ENCODE measurements around the gene MGAT5.
"Not testable (repeated sequence)": the region's sequence is repeated elsewhere in the genome, so short reads cannot be mapped to it uniquely, and the experiment has no call there.

Gene MGAT5

DNA sequence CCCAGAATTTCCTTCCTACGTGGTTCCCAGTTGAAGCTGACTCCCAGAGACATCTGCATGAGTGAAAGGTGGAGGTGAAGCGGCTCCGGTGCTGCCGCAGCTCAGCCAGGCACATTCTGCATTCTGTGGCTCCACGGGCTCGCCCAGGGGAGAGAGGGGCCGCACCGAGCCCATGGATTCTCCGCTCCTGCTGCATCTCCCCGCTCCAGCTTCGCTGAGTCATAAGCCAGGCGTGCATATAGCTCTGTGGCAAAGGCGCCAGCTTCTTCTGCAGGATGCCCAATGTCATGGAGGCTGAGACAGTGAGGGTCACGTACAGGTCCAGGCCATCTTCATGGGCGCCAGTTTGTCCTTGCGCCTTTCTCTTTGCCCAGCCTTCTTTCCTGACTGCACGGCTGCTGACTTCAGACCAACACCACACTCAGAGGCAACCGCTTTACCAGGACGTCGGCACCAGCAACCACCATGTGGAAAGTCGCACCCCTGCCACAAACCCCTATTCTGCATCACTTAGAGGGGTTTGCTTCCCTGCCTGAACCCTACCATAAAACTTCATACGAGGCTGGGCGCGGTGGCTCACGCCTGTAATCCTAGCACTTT, 215.7 kb downstream of the MGAT5 start:
- H3K27me3 ChIP-seq (ENCODE audit: control insufficient read depth, insufficient read depth, low read length): no peaks in the 10 kb centered on the region
- DNase-seq (ENCODE audit: low read depth, low spot score): no peak
- H3K27ac ChIP-seq (ENCODE audit: low read length): no peak overlapping the region
- no CpG with 5 or more reads among the region's 25 CpGs for WGBS (ENCODE audit: insufficient coverage, insufficient read length)
- no peaks in the 10 kb centered on the region for H3K4me1 ChIP-seq (ENCODE audit: control insufficient read depth, insufficient read depth, low read length)
- H3K4me3 ChIP-seq (ENCODE audit: low read length): no peak overlapping the region
- no peaks in the 10 kb centered on the region for H3K9me3 ChIP-seq (ENCODE audit: control insufficient read depth, insufficient read depth, low read length)
- H3K36me3 ChIP-seq (ENCODE audit: control insufficient read depth, insufficient read depth, low read length): no peaks in the 10 kb centered on the region

DNA sequence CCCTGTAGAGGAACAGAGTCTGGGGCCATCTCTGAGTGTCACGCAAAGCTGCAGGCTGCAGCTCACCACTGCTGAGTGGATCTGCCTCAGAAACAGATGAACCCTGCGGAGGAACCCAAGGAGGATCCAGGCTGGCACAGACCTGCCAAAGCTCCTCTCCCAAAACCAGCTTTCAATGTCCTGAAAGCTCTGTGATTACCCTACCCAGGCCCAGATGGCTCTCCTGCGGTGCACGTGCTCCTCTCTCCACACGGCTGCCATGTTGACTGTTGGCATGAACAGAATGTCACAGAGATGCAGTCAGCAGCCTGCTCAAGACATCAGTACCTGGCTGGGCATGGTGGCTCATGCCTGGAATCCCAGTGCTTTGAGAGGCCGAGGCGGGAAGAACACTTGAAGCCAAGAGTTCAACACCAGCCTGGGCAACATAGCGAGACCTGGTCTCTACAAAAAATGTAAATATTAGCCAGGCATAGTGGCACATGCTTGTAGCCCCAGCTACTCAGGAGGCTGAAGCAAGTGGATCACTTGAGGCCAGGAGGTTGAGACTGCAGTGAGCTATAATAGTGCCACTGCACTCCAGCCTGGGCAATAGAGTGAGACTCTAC, 216.8 kb downstream of the MGAT5 start:
- Histone ChIP-seq H3K4me1 (ENCODE audit: control insufficient read depth, insufficient read depth, low read length) (no peaks in the 10 kb centered on the region), H3K9me3 (ENCODE audit: control insufficient read depth, insufficient read depth, low read length) (no peaks in the 10 kb centered on the region), H3K27ac (ENCODE audit: low read length) (no peak overlapping the region), H3K27me3 (ENCODE audit: control insufficient read depth, insufficient read depth, low read length) (no peaks in the 10 kb centered on the region), H3K4me3 (ENCODE audit: low read length) (no peak overlapping the region), H3K36me3 (ENCODE audit: control insufficient read depth, insufficient read depth, low read length) (no peaks in the 10 kb centered on the region)
- no peak for DNase-seq (ENCODE audit: low read depth, low spot score)
- WGBS (ENCODE audit: insufficient coverage, insufficient read length): no CpG with 5 or more reads among the region's 8 CpGs

DNA sequence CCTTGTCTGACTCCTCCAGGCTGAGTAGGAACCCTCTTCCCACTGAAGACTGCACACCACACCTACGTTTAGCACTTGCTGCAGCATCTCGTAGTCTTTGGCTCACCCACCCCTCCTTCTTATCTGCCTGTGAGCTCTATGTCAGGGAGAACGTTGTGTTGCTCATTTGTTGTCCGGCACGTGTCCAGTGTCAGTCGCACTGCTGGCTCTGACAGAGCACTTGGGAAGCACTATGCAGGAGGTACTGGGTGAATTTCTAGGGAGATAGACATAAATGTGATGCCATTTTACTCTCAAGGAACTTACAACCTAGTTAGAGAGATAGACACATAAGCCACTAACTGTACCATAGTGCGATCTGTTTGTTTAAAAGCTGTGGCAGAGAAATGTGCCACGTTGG, 223.1 kb downstream of the MGAT5 start:
- not testable (repeated sequence) for H3K4me1 ChIP-seq (ENCODE audit: control insufficient read depth, insufficient read depth, low read length); H3K27me3 ChIP-seq (ENCODE audit: control insufficient read depth, insufficient read depth, low read length); H3K9me3 ChIP-seq (ENCODE audit: control insufficient read depth, insufficient read depth, low read length); H3K4me3 ChIP-seq (ENCODE audit: low read length); H3K36me3 ChIP-seq (ENCODE audit: control insufficient read depth, insufficient read depth, low read length); DNase-seq (ENCODE audit: low read depth, low spot score); H3K27ac ChIP-seq (ENCODE audit: low read length)
- no CpG with 5 or more reads among the region's 8 CpGs for WGBS (ENCODE audit: insufficient coverage, insufficient read length)

DNA sequence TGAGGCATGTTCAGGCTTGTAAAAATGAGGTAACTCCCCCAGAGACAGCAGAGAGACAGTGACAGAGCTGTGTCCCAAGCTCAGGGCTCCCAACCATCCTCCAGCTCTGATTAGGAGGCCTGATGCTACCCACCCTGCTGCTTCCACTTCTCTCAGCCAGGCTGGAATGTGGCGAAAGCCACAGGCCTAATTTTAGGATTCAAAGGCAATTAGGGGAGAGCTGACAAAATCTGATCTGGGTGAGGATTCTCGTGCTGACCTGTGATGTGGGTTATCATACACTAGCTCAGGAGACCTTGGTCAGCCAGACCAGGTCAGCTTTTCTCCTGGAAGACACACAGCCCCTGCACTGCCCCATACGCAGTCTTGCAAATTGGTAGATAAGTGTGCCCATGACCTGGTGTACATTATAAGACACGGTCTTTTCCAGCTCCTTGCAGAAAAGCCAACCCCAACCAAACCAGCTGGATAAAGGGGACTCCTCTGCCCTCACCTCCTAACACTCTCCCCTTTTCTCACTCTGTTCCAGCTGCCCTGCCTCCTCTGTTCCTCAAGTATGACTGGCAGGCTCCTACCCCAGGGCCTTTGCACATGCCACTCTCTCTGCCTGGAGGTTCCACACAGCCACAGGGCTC, 225.9 kb downstream of the MGAT5 start:
- Histone ChIP-seq H3K27ac (ENCODE audit: low read length) (no peak overlapping the region), H3K9me3 (ENCODE audit: control insufficient read depth, insufficient read depth, low read length) (no peaks in the 10 kb centered on the region), H3K36me3 (ENCODE audit: control insufficient read depth, insufficient read depth, low read length) (no peaks in the 10 kb centered on the region), H3K4me1 (ENCODE audit: control insufficient read depth, insufficient read depth, low read length) (no peaks in the 10 kb centered on the region), H3K4me3 (ENCODE audit: low read length) (no peak overlapping the region), H3K27me3 (ENCODE audit: control insufficient read depth, insufficient read depth, low read length) (no peaks in the 10 kb centered on the region)
- no CpG with 5 or more reads among the region's 4 CpGs for WGBS (ENCODE audit: insufficient coverage, insufficient read length)
- no peak for DNase-seq (ENCODE audit: low read depth, low spot score)

DNA sequence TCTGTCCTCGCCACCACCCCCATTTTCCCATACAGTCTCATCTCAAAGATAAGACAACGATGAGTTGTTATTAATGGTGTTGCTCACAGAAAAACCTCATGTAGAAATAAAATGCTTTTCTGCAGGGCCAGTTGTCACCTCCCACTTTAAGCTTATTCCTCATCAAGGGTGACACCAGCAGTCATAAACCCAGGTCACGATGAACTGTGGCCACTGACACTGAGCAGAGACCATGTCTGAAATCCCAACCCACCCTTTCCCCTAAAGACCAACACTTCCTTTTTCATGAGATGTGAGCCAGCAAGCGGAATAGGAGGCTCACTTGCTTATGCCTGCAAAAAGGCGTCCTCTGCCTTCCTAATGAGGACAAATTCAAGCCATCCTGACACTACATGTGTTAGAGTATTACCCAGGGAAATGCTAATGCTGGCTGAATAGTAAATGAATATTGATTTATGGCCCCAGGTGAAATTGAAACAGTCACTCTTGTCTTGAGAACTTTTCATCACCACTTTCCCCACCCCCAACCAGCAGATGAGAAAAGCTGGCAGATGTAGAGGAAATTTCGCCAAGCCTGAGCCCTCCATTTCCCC, 228.4 kb downstream of the MGAT5 start:
- H3K9me3 ChIP-seq (ENCODE audit: control insufficient read depth, insufficient read depth, low read length): no peaks in the 10 kb centered on the region
- no CpG with 5 or more reads among the region's 6 CpGs for WGBS (ENCODE audit: insufficient coverage, insufficient read length)
- no peak overlapping the region for H3K27ac ChIP-seq (ENCODE audit: low read length)
- H3K4me3 ChIP-seq (ENCODE audit: low read length): no peak overlapping the region
- H3K27me3 ChIP-seq (ENCODE audit: control insufficient read depth, insufficient read depth, low read length): no peaks in the 10 kb centered on the region
- no peaks in the 10 kb centered on the region for H3K36me3 ChIP-seq (ENCODE audit: control insufficient read depth, insufficient read depth, low read length)
- no peak for DNase-seq (ENCODE audit: low read depth, low spot score)
- no peaks in the 10 kb centered on the region for H3K4me1 ChIP-seq (ENCODE audit: control insufficient read depth, insufficient read depth, low read length)

DNA sequence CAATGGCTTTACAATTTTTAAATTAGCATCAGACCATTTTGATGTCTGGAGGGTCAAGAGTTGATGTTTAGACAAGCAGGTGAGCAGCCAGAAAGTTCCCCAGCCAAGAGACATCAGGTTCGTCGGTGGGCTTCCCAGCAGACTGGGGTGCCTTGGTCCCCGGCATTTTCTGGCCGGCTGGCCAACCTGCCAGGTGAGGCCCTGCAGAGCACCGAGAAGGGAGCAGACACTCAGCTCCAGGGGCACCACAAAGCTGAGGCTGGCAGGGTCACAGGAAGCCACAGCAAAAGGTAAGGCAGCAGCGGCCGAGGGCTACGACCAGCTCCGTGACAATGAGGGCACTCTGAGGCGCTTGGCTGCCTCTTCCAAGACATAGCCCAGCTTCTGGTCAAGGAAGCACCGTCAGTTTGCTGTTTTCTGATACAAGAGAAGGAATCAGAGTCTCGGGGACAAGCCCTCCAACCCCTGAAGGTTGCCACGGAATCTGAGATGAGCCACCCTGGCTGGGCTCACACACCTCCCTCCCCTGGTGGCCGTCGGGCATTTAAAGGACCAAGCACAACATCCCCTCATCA, 229.0 kb downstream of the MGAT5 start:
- H3K27me3 ChIP-seq (ENCODE audit: control insufficient read depth, insufficient read depth, low read length): no peaks in the 10 kb centered on the region
- no peaks in the 10 kb centered on the region for H3K9me3 ChIP-seq (ENCODE audit: control insufficient read depth, insufficient read depth, low read length)
- no peak overlapping the region for H3K4me3 ChIP-seq (ENCODE audit: low read length)
- DNase-seq (ENCODE audit: low read depth, low spot score): no peak
- H3K27ac ChIP-seq (ENCODE audit: low read length): no peak overlapping the region
- H3K36me3 ChIP-seq (ENCODE audit: control insufficient read depth, insufficient read depth, low read length): no peaks in the 10 kb centered on the region
- WGBS (ENCODE audit: insufficient coverage, insufficient read length): no CpG with 5 or more reads among the region's 15 CpGs
- no peaks in the 10 kb centered on the region for H3K4me1 ChIP-seq (ENCODE audit: control insufficient read depth, insufficient read depth, low read length)

DNA sequence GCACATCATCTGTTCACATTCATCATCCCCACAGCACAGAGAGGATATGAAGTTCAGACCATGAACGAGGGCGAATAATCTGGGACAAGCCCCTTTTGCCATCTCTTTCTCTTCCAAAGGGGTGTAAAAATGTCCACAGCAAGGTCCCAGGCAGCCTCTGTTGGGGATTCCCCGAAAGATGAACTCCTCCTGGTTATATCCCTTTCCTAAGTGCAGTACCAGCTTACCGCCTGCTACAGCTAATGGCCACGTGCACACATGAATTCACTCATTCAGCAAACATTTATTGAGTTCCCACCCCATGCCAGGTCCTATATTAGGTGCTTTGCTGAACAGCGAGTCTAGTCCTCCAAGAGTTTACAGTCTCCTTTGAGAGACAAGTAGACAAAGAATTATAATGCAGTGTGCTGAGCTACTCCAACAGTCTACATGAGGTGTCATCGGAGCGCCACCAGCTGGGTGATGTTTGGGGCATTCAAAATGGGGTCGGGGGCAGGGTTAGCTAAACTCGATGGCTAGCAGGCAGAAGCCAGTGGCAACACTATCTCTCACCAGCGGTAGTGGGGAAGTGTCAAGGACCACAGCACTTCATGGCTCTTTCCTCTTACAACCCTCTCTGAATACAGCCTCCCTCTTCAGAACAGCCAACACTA, 236.0 kb downstream of the MGAT5 start:
- no peaks in the 10 kb centered on the region for H3K27me3 ChIP-seq (ENCODE audit: control insufficient read depth, insufficient read depth, low read length)
- H3K4me3 ChIP-seq (ENCODE audit: low read length): no peak overlapping the region
- WGBS (ENCODE audit: insufficient coverage, insufficient read length): no CpG with 5 or more reads among the region's 11 CpGs

DNA sequence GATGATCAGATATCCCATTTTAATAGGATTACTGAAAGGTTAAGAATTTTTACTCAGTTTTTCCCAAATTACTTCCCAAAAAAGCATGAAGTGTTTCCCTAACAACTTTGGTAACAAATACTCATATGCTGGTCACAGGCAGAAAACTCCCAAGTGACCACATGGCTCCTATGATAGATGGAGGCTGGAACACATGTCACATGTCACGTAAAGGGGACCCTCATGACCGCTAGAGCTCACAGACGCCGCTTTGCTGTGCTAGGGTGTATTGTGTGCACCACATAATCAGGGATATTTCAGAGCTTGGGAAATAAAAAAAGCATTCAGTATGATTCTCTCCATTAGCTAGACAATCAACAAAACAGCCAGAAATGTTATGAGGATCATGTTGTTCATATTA, 236.7 kb downstream of the MGAT5 start:
- H3K27me3 ChIP-seq (ENCODE audit: control insufficient read depth, insufficient read depth, low read length): no peaks in the 10 kb centered on the region
- peaks cover 3% of the 10 kb centered on the region; the same call in 1 of the 2 replicates for H3K4me1 ChIP-seq (ENCODE audit: control insufficient read depth, insufficient read depth, low read length)
- H3K9me3 ChIP-seq (ENCODE audit: control insufficient read depth, insufficient read depth, low read length): no peaks in the 10 kb centered on the region
- DNase-seq (ENCODE audit: low read depth, low spot score): no peak
- WGBS (ENCODE audit: insufficient coverage, insufficient read length): no CpG with 5 or more reads among the region's 4 CpGs
- H3K4me3 ChIP-seq (ENCODE audit: low read length): no peak overlapping the region
- no peaks in the 10 kb centered on the region for H3K36me3 ChIP-seq (ENCODE audit: control insufficient read depth, insufficient read depth, low read length)
- no peak overlapping the region for H3K27ac ChIP-seq (ENCODE audit: low read length)

More for the DNA sequence above, 236.0 kb downstream of the MGAT5 start:
- no peak for DNase-seq (ENCODE audit: low read depth, low spot score)
- H3K36me3 ChIP-seq (ENCODE audit: control insufficient read depth, insufficient read depth, low read length): no peaks in the 10 kb centered on the region
- no peaks in the 10 kb centered on the region for H3K9me3 ChIP-seq (ENCODE audit: control insufficient read depth, insufficient read depth, low read length)
- no peak overlapping the region for H3K27ac ChIP-seq (ENCODE audit: low read length)
- H3K4me1 ChIP-seq (ENCODE audit: control insufficient read depth, insufficient read depth, low read length): peaks cover 3% of the 10 kb centered on the region; the same call in 1 of the 2 replicates

DNA sequence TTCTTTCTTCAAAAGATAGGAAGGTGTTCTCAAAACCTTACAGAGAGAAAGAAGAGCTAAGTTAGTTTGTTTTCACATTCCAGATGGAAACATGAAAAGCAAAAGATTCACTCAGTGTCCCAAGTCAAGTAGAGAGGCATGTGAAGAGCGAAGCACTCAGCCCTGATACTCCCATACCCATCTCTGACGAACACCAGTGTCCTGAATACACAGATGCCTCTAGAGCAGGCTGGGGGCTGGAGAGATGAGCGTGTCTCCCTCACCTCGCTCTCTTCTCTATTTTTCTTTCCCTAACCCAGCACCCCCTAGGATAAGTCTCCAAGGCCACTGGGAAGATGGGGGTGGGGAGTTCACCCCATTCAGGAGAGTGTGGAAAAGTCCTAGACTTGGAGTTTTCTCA, 237.2 kb downstream of the MGAT5 start:
- WGBS (ENCODE audit: insufficient coverage, insufficient read length): no CpG with 5 or more reads among the region's 4 CpGs
- Histone ChIP-seq H3K36me3 (ENCODE audit: control insufficient read depth, insufficient read depth, low read length) (no peaks in the 10 kb centered on the region), H3K9me3 (ENCODE audit: control insufficient read depth, insufficient read depth, low read length) (no peaks in the 10 kb centered on the region), H3K4me3 (ENCODE audit: low read length) (no peak overlapping the region), H3K4me1 (ENCODE audit: control insufficient read depth, insufficient read depth, low read length) (peaks cover 3% of the 10 kb centered on the region; the same call in 1 of the 2 replicates), H3K27me3 (ENCODE audit: control insufficient read depth, insufficient read depth, low read length) (no peaks in the 10 kb centered on the region), H3K27ac (ENCODE audit: low read length) (no peak overlapping the region)
- DNase-seq (ENCODE audit: low read depth, low spot score): no peak

DNA sequence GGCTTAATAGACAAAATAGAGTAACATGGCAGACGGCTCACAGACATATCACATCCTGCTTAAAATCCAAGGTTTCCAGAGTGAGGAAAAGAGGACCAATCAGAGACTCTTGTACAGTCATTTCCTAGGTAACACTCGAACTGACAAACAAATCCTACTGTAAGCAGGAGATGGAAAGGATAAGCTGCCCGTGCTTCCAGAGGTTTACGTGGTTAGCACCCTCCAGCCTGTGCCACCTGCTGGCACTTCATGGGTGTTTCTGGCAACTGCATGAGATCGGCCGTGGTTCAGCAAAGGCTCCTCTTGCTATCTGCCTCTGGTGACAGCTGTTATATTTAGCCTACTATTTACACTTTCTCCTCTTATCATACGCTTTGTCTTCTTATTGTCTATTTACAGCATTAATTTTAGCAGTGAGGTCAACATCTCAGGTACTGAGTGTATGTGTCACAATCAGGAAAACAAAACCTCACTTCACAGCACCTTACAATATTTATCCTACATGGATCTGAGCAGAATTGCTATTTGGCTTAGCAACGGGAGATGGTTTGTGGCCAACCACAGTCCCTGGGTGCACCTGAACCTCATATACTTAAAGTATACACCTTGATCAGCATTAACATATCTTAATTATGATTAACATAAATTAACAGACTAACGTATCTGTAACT, 238.0 kb downstream of the MGAT5 start:
- no peaks in the 10 kb centered on the region for H3K9me3 ChIP-seq (ENCODE audit: control insufficient read depth, insufficient read depth, low read length)
- H3K27ac ChIP-seq (ENCODE audit: low read length): no peak overlapping the region
- no peak overlapping the region for H3K4me3 ChIP-seq (ENCODE audit: low read length)
- no peaks in the 10 kb centered on the region for H3K36me3 ChIP-seq (ENCODE audit: control insufficient read depth, insufficient read depth, low read length)
- no peaks in the 10 kb centered on the region for H3K27me3 ChIP-seq (ENCODE audit: control insufficient read depth, insufficient read depth, low read length)
- no CpG with 5 or more reads among the region's 9 CpGs for WGBS (ENCODE audit: insufficient coverage, insufficient read length)
- H3K4me1 ChIP-seq (ENCODE audit: control insufficient read depth, insufficient read depth, low read length): peaks cover 3% of the 10 kb centered on the region; the same call in 1 of the 2 replicates
- DNase-seq (ENCODE audit: low read depth, low spot score): no peak
